ENCODE results near the gene BSG.

The BSG gene

DNA sequence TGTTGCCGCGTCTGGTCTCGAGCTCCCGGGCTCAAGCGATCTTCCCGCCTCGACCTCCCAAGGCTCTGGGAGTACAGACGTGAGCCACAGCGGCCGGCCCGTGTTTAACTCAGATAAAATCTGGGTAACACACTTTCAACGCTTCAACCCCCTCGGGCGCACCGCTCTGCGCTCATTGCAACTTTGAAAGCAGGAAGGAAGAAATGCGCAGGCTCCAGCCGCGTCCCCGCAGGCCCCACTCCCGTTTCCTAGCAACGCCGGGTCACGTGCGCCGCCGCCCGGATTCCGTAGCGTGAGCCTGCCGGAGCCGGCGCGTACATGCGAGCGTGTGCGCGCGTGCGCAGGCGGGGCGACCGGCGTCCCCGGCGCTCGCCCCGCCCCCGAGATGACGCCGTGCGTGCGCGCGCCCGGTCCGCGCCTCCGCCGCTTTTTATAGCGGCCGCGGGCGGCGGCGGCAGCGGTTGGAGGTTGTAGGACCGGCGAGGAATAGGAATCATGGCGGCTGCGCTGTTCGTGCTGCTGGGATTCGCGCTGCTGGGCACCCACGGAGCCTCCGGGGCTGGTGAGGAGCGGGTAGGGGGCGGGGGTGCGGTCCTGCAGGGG, at the start of gene BSG:
TSS of gene BSG (plus strand) at position 457 of the 603 bp plus-strand sequence. CDS start at position 496, 39 bp downstream.
- FAIRE-seq = peak; percentile 8

DNA sequence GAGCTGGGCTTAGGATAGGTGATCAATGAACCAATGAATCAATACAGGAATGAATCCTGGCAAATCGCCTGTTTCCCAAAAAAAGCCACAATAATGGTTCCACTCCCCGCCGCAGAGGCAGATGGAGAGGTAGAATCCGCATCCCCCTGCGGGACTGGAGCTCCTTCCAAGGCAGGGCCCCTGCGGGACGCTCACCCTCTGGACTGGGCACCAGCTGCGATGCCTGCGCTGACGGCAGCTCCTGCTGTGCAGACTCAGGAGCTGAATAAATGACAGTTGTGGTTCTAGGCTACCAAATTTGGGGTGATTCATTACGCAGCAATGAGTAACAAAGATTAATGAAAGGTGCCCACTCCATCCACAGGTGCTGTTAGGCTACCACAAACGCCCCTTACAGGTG, 49.7 kb upstream of the BSG start:
- no peak for FAIRE-seq

DNA sequence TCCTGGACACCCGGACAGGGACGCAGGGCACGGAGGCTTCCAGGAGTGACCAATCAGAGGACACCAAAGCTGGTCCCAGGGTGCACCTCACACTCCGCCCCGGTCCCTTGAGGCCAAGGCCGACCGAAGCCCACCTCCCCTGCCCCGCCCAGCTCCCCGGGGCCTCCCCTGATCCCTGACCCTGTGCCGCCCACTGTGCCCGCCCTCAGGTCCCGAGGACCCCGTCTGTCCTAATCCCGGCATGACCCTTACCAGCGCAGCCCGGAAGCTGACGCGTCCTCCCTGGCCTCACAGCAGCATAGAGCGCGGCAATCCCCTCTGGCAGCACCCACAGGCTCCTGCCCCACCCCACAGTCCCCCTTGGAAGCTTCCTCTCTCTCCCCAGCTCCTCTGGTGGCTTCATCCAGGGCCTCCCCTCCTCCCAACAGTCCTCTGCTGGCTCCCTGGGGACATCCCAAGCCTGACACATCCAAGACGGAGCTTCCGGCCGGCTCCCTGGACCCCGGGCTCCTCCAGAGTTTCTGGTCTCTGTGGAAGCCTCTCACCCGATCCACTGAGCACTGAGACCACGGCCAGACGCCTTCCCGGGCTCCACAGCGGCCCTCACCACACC, 48.2 kb upstream of the BSG start:
- no peak for FAIRE-seq

DNA sequence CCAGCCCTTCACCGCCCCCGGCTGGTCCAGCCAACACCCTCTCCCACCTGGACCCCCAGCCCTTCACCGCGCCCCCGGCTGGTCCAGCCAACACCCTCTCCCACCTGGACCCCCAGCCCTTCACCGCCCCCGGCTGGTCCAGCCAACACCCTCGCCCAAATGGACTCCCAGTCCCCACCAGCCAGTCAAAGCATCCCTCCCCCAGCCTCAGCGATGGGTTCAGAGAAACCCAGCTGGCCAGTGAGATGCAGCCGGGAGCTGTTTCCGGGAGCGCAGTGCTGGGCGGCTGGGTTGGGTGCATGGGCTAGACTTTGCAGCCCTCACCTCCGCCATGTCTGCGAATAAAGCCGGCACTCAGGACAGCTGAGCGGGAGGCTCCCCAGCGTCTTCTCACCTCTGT, 47.4 kb upstream of the BSG start:
- no peak for FAIRE-seq

DNA sequence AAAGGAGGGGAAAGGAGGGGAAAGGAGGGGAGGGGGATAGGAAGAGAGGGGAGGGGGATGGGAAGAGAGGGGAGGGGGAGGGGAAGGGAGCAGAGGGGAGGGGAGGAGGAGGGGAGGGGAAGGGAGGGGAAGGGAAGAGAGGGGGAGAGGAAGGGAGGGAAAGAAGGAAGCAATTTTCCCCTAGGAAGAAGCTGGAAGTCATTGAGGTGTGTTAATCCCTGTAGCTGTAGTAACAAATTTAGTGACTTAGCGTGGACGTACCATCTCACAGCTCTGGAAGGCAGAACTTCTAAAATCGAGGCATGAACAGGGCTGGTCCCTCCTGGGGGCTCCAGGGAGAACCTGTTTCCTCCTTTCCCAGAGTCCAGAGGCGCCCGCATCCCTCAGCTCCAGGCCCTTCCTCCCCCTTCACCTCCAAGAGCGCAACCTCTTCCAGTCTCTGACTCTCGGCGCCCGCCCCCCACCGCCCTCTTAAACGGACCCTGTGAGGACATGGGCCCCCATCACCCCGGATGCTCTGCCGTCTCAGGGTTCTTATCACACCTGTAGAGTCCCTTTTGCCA, 46.5 kb upstream of the BSG start:
- FAIRE-seq = no peak

DNA sequence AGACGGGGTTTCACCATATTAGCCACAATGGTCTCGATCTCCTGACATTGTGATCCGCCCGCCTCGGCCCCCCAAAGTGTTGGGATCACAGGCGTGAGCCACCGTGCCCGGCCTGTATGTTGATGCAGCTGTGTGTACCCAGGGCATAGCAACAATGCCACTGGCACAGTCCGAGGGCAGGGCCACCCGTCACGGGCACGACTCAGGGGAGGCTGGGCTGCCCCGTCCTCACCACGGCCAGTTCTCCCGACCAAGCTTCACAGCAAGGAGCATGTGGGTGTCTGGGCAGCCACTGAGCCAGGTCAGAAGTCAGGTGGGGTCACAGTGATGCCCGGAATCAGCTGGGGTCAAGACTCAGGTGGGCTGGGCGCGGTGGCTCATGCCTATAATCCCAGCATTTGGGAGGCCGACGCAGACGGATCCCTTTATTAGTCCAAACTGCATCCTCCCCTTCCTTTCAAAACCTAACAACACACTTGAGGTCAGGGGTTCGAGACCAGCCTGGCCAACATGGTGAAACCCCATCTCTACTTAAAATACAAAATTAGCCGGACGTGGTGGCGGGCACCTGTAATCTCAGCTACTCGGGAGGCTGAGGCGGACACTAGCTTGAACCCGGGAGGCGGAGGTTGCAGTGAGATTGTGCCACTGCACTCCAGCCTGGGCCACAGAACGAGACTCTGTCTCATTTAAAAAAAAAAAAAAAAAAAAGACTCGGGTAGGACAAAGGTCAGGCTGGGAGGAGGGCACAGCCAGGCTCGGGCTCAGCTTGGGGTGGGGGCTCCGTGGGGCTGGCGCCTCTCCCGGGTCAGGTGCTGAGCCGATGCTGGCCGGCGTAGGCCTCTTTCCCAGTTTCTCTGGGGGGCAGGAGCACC, 42.0 kb upstream of the BSG start:
- no peak for FAIRE-seq

DNA sequence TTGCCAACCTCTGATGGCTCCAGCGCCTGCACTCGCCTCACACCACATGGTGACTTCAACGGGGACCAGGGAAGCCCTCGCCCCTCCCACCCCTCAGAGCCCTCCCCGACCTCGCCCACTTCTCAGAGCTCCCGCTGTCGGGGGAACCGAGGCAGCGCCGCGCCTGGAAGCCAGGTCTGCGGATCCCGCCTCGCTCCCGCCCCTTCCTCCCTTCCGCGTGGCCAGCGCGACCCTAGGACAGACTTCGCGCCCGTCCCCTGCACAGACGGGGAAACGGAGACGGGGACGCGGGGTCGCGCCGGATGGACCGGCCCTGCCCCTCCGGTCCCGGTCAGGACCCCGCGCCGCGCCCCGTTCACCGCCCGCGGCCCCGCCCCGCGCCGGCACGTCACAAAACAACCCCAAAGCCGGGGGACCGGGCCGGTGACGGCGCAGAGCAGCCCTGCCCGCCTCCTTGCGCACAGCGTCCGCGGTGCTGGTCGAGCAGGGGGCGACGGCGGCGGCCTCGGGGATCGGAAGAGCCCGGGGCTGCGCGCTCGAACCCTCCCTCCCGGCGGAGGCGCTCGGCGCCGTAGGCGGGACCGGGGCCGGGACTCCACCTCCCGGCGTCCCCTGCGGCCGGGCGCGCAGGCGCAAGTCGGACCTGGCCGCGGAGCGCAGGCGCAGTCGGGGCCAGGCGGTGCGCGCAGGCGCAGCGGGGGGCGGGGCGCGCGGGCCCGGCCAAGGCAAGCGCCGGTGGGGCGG, 41.2 kb upstream of the BSG start:
- FAIRE-seq = no peak

DNA sequence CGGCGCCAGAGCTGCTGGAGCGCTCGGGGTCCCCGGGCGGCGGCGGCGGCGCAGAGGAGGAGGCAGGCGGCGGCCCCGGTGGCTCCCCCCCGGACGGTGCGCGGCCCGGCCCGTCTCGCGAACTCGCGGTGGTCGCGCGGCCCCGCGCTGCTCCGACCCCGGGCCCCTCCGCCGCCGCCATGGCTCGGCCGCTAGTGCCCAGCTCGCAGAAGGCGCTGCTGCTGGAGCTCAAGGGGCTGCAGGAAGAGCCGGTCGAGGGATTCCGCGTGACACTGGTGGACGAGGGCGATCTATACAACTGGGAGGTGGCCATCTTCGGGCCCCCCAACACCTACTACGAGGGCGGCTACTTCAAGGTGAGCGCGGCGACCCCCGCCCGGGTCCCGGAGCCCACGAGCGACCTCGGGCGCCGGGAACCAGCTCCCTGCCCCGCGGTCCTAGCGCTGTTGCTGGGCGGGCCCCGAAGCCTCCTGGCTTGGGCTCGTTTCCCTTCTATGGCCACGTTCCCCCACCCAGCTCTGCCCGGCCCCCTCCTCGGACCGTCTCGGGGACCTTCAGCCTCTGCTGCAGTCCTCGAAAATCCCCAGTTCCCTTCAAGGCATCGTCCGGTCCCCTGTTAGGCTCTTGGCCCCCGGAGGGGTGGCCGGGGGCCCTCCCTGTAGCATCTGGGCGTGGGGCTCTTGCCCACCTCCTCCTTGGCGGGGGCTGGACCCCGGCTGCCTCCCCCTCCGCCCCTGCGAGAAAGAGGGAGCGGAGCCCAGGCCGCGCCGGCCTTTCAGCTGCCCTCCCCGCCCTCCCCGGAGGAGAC, 40.4 kb upstream of the BSG start, which contains the start of gene CDC34:
TSS of gene CDC34 (plus strand) at position 8 of the 808 bp plus-strand sequence. CDS start at position 180, 172 bp downstream.
- no peak for FAIRE-seq

DNA sequence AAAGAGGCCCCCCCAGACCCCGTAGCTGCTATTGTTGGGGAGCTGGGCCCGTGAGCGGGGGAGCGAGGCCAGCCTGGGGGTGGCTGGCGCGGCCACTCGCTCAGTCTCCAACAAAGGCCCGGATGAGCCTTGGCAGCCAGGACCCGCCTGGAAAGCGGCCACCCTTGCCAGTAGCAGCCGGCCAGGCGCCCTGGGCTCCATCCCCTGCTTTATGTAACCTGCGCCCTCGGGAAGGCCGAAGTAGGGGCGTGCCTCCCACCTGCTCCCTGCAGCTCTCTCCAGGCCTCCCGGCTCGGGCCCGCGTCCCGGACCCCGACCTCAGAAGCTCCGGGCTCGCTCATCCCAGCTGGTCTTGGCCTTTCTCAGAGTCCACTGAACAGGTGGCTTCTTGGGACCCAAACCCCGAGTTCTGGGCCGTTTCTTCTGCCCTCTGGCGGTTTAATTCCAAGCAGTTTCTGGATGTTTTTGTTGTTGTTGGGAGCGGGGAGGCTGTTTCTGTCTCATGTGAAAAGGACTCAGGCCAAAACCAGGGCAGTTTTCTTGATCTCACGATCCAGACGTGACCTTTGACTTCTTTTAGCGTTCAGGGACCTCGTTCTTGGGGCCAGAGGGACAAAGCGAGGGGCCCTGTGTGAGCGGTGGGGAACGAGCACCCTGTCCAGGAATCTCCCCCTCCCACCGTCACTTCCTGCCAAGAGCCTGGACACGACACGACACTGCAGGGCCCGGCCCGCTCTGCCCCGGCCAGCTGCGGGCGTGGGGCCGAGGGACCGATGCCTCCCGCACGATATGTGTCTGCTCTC, 39.6 kb upstream of the BSG start:
- no peak for FAIRE-seq

DNA sequence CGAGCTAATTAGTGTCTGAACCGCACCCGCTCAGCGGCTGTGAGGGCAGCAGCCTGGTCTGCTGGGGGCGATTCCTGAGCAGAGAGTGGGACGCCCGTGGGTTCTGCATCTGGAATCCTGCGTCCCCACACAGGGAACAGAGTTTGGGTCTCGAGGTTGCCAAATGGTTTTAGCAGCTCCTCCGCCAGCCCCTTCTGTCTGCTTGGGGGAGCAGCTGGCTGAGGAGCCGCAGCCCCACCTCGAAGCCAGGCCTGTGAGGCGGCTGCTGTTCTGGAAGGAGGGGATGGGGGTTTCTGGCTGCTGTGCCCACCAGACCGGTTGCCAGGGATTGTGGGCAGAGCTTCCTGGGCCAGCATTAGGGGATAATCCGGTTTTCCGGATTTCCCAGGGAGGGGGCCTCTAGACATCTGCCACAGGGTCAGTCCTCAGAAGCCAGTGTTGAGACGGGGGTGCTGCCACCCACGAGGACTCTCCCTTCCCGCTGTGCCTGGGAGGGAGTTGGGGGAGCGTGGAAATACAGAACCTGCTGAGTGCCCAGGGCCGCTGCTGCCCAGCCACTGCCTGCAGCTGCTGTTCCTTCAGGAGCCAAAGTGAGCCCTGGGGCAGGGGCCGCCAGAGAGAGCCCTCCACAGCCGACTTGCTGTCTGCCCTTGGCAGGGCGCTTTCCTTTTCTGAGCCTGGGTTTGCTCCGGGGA, 38.9 kb upstream of the BSG start:
- FAIRE-seq = no peak

DNA sequence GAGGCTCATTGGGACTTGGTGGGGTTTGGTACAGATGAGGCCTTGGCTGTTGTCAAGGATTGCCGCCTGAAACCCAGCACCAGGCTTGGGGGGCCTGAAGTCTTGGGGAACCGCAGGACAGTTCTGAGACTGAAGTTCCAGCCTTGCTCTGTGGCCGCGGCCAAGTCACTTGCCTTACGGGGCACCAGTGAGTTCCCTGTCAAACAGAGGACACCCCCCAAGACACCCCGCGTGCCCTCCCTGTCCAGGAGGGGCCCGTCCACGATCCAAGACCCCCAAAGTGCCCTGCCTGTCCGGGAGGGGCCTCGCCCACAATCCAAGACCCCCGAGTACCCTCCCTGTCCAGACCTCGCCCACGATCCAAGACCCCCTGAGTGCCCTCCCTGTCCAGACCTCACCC, 38.3 kb upstream of the BSG start:
- no peak for FAIRE-seq

DNA sequence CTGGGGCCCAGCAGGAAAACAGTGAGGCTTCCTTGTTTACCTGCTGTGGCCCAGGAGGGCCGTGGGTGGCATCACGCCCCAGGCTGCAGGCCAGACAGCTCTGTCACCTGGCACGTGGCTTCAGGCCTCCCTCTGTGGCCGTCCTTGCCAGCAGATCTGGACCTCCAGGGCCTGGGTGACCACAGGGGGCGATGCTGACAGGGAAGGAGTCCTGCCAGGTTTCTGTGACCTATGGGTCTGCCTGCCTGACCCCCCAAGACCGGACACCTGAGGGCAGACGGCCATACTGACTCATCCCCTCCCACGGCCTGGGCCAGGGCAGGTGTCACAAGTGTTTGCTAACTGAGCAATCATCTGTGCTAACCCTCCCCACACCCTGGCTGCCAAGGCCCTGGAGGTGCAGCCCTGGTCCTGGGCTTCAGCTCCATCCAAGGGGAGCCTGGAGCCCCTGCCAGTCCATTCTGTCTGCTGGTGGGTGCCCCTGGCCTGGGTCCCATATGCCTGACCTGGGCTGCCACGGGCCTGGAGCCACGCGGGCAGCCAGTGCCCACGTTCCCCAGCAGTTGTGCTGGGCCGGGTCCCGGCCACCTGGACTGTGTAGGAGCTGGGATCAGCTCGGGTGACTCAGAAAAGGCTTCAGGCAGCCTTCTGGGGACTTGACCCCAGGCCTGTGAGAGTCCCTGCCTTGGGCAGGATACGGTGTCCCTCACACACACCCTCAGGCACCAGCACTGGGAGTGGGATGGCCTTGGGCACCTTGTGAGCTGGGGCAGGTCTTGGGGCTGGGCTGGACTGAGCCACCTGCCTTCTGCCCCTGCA, 37.2 kb upstream of the BSG start:
- FAIRE-seq = no peak

DNA sequence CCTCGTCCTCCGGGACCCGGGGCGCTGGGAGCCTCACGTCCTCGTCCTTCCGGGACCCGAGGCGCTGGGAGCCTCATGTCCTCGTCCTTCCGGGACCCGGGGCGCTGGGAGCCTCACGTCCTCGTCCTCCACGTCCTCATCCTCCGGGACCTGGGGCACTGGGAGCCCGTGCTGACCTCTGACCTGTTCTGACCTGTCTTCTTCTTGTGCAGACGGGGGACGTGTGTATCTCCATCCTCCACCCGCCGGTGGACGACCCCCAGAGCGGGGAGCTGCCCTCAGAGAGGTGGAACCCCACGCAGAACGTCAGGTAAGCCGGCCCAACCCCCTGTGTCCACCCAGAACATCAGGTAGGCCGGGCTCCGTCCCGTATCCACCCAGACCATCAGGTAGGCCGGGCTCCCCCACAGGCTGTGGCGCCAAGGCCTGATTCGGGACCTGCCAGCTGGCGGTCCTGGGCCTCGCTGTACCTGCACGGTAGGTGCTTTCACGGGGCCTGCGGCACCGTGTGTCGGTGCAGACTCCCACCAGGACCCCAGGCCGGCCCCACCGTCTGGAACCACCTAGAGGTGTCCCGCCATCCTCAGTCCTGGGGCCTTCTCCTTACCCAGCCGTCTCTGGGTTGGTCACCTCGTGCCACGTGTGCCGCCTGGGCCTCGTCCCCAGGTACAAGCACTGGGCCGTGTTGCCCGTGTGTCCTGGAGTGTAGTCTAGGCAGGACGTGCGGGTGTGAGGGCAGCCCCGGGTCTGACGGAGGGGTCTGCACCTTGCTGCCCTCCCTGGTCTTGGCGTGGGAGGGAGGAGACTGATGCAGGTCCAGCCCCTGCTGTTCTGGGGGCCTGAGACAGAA, 36.1 kb upstream of the BSG start:
- no peak for FAIRE-seq

DNA sequence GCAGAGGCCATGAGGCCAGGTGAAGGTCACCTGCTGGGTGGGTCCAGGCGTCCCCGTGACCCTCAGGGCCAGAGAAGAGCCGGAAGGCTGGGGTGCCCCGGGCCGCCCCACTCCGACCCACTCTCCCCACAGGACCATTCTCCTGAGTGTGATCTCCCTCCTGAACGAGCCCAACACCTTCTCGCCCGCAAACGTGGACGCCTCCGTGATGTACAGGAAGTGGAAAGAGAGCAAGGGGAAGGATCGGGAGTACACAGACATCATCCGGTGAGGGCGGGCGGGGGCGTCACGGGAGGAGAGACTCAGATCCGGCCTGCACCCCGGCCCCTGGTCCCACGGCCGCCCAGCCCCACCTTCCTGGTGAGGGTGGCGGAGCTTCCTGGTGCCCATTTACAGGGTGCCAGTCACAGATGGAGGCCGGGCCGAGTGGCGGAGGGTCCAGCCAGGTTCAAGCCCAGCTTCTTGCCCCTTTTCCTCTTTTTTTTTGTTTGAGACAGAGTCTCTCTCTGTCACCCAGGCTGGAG, 35.5 kb upstream of the BSG start:
- FAIRE-seq = no peak

DNA sequence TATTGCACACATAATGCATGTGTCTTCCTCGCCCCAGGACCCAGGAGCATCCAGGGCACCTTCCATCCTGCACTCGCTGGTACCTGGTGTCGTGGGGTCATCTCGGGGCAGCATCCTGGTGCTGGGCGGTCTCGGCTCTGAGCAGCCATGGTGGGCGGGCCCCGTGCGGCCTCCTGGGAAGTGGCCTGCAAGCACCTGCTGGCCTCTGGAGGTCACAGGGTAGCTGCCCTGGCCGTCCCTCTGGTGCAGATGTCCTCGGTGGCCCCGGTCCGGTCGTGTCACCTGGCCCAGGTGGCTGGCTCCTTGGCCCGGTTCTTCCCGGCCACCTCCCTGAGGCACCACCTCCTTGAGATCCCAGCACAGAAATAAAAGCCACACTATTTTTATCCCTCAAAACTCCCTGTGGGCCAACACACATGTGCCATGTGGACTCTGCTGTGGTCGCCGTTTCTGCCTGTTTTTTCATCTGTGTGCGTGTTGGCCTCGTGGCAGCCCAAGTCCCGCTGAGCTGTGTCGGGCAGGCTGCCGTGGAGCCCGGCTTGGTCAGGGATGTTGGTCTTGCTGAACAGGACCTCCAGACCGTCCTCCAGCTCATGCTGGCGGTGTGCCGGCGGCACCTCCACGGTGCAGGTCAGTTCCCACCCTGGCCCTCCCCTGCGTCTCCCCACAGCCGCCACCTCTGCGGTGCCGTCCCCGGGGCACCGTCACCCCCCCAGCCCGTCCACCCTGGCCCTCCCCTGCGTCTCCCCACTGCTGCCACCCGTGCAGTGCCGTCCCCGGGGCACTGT, 33.6 kb upstream of the BSG start:
- no peak for FAIRE-seq

DNA sequence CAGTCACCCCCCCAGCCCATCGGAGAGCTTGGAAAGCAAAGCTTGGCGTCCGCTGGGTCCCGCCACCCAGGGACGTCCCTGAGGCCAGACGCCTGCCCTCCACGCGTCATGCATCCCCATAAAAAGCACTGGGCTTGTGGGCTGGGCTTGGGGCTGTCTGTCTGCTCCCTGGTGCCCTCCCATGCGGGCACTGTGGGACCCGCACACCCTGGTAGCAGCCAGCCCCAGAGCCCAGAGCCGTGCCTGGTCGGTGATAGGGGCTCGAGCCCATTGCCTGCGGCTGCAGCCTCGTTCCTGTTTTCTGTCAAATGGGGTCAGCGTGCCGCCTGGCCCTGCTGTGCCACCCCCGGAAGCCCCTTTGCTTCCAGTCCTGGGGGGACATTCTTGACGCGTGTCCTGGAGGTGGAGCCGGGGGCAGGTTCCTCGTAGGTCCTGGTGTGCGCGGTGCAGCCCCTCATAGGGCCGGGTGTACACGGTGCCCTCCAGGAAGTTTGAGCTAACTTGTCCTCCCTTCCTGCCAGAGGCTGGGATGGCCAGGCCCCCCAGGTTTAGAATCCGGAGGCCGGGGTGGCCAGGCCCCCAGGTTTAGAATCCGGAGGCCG, 32.9 kb upstream of the BSG start:
- FAIRE-seq = no peak
